Brain microvascular endothelial cell (primary cell): ENCODE data around the gene DENND1A.

ENCODE experiments used
- DNase-seq: peaks from one replicate; pipeline ENCODE4 v3.0.0-alpha.2; 2020
- H3K27ac ChIP-seq: fragments of 250-450 bp; sonication (Bioruptor Pico); 2 replicates; pipeline ENCODE4 v1.5.1; 2020; ENCODE audit warnings: mild to moderate bottlenecking, moderate library complexity
- H3K27me3 ChIP-seq: fragments of 250-450 bp; sonication (Bioruptor Pico); replicated peaks from 2 replicates; pipeline ENCODE4 v1.5.1; 2020; ENCODE audit warnings: mild to moderate bottlenecking
- H3K36me3 ChIP-seq: fragments of 250-450 bp; sonication (Bioruptor Pico); replicated peaks from 2 replicates; pipeline ENCODE4 v1.5.1; 2020; ENCODE audit warnings: mild to moderate bottlenecking
- H3K4me3 ChIP-seq: 2 replicates; pipeline ENCODE4 v1.5.1; 2011; ENCODE audit warnings: low read depth, mild to moderate bottlenecking, control low read depth, low read length, moderate library complexity
- in situ Hi-C: cut with HindIII; loops from 2 replicates; pipeline ENCODE4 v1.10.0; 2017; ENCODE audit warnings: low sequenced_read_pairs, low pct_ligation_motif_present
- TF ChIP-seq, protein P1 (sequence below): IDR thresholded peaks from 2 replicates; pipeline ENCODE4 v1.5.1; 2011; ENCODE audit warnings: low read depth, mild to moderate bottlenecking, moderate library complexity, low read length, control low read depth, inconsistent platforms; ENCODE audit errors: missing control alignments

DENND1A gene

DNA sequence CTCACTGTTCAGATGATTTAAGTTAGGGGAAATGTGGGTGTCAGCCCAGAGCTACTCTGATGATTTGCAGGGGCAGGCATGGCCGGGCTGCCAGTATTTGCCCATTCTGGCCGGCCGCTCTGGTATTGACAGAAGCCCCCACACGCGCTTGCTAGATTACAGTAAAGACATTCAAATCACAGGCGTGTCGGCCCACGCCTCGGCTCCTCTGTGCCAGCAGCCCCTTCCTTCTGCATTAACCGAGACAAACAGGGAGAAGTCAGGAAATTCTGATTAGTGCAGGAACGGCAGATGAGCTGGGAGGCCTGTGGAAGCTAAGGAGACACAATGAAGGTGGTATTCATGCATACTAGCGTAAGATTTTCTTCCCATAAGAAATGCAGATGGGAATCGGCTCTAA, 460.6 kb downstream of the DENND1A start:
- no peaks in the 10 kb centered on the region for H3K27me3 ChIP-seq
- no peaks in the 10 kb centered on the region for H3K36me3 ChIP-seq
- no peak for DNase-seq
- no peak overlapping the region for H3K4me3 ChIP-seq
- TF ChIP-seq, protein P1, sequence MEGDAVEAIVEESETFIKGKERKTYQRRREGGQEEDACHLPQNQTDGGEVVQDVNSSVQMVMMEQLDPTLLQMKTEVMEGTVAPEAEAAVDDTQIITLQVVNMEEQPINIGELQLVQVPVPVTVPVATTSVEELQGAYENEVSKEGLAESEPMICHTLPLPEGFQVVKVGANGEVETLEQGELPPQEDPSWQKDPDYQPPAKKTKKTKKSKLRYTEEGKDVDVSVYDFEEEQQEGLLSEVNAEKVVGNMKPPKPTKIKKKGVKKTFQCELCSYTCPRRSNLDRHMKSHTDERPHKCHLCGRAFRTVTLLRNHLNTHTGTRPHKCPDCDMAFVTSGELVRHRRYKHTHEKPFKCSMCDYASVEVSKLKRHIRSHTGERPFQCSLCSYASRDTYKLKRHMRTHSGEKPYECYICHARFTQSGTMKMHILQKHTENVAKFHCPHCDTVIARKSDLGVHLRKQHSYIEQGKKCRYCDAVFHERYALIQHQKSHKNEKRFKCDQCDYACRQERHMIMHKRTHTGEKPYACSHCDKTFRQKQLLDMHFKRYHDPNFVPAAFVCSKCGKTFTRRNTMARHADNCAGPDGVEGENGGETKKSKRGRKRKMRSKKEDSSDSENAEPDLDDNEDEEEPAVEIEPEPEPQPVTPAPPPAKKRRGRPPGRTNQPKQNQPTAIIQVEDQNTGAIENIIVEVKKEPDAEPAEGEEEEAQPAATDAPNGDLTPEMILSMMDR = no peak
- in situ Hi-C loops = no loop called here
- H3K27ac ChIP-seq = no peak overlapping the region

DNA sequence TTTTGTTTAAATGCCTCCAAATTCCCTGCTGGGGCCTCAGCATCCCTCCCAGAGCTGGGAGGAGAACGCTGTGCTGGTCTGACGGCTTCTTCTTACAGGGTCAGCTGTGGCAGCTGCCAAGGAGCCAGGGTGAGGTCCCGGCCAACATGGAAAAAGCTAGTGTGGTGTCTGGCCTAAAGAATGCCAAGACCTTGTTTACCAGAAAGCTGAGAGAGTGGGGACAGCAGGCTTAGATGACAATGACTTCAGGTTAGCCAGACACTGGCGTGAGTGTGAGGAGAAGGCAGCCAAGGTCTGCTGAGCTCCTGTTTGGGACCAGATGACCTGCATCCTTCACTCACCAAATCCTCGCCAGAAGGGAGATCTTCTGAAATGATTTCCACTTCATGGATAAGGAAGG, 461.4 kb downstream of the DENND1A start:
- Histone ChIP-seq H3K27ac (no peak overlapping the region), H3K27me3 (no peaks in the 10 kb centered on the region), H3K36me3 (no peaks in the 10 kb centered on the region), H3K4me3 (no peak overlapping the region)
- in situ Hi-C loops = no loop called here
- TF ChIP-seq, protein P1 = no peak
- no peak for DNase-seq

DNA sequence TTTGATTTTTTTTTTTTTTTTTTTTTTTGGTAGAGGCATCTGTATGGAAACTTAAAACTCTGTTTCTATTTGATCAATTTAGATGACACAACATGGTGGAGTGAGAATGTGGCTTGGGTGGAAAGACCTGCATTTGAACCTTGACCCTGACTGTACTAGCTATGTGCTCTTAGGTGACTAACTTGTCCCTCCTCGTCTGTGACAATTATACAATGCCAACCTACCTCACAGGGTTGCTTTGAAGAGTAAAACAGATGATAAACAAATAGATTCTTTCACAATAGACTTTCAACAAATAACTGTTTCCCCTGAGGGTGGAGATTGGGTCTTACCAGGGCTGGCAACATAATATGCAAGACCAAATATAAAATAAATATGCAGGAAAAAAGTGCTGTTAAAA, 464.6 kb downstream of the DENND1A start:
- TF ChIP-seq, protein P1 = no peak
- in situ Hi-C loops = no loop called here

DNA sequence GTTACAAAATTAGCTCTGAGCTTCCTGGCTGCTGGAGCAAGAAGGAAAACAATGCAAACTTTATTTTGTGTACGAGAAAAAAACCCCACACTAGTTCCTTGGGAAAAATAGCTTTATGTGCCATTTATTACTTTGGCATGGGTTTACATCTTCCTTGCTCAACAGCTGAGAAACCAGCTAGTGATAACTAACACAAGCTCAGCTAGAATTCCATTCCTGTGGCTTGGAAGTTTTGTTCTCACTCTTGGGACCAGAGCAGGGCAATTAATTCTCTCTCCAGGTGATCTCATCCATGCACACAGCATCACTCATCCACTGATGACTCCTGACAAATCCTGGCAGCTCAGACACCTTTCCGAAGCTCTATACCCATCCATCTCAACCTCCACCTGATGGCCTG, 469.8 kb downstream of the DENND1A start:
- Histone ChIP-seq H3K36me3 (no peaks in the 10 kb centered on the region), H3K27ac (no peak overlapping the region), H3K4me3 (no peak overlapping the region), H3K27me3 (no peaks in the 10 kb centered on the region)
- no peak for DNase-seq
- in situ Hi-C loops = no loop called here
- TF ChIP-seq, protein P1 = no peak

More for the DNA sequence above, 464.6 kb downstream of the DENND1A start:
- Histone ChIP-seq H3K36me3 (no peaks in the 10 kb centered on the region), H3K27ac (no peak overlapping the region), H3K4me3 (no peak overlapping the region), H3K27me3 (no peaks in the 10 kb centered on the region)
- DNase-seq = no peak

DNA sequence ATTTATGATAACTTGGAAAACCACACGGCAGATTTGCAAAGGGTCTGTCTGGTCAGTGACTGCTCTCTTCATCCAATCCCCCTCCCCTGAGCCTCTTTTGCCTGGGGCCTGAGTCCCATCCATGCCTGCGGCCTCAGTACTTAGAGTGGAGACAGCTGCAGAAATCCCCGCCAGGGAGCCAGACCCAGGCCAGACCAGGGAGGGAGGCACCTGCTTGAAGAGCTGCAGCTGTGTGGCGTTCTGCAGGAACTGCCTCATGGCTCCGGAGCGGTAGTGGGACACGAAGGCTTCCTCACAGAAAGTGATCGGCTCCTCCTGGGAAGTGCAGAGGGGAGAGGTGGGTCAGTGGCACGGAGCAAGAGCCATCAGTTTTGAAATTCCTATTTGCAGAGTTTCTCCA, 472.3 kb downstream of the DENND1A start:
- DNase-seq = no peak
- H3K27me3 ChIP-seq = no peaks in the 10 kb centered on the region
- TF ChIP-seq, protein P1 = no peak
- H3K4me3 ChIP-seq = no peak overlapping the region
- in situ Hi-C loops = no loop called here
- H3K36me3 ChIP-seq = no peaks in the 10 kb centered on the region
- no peak overlapping the region for H3K27ac ChIP-seq

DNA sequence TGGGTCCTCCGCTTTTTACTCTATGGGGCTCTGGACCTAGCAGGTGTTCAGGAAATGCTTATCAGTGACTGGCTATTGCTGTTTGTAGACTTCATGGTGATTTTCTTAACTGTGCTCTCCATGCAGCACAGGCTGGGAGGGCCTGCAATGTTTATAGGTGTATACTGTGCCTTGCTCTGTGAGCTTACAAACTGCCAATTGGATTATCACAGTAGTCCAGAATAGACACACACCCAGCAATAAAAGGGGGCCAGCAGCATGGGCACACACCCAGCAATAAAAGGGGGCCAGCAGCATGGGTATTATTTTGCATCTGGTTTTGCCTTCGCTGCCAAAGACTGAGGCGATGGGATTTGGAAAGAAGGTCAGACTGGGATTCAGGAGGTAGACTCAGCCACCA, 473.9 kb downstream of the DENND1A start:
- H3K27me3 ChIP-seq = no peaks in the 10 kb centered on the region
- DNase-seq = no peak

More for the DNA sequence above, 473.9 kb downstream of the DENND1A start:
- TF ChIP-seq, protein P1 = no peak
- in situ Hi-C loops = no loop called here
- Histone ChIP-seq H3K36me3 (no peaks in the 10 kb centered on the region), H3K4me3 (no peak overlapping the region), H3K27ac (no peak overlapping the region)
